Heart right ventricle (tissue), 16 donors: Measurements from ENCODE around the gene COG2. TPM values are rescaled to one million over a fixed set of nuclear protein-coding genes. Genes with fewer than 3 reads are reported as not detected.

Experiments
- ATAC-seq, 8 donors: fragments of 200-7000 bp; cut with Tn5 transposase; one replicate each; pipeline ENCODE4 v1.9.1; 2020; ENCODE audit warnings: mild to moderate bottlenecking in 8 of 8, moderate library complexity in 8 of 8, moderate number of reproducible peaks in 1 of 8
- DNase-seq, 2 donors: peaks; one replicate each; pipeline ENCODE4 v3.0.0-alpha.2; 2020
- H3K27ac ChIP-seq, 10 donors: fragments of 200-600 bp; sonication (generic) in 2 of 10; one replicate each; pipeline versions ENCODE4 v1.5.0 to v1.8.0; 2020 to 2022; ENCODE audit warnings: mild to moderate bottlenecking in 3 of 10
- H3K27me3 ChIP-seq, 7 donors: fragments of 200-600 bp; one replicate each; pipeline ENCODE4 v1.8.0; 2021 to 2022; ENCODE audit warnings: mild to moderate bottlenecking in 2 of 7
- H3K36me3 ChIP-seq, 9 donors: fragments of 200-600 bp; sonication (generic) in 1 of 9; one replicate each; pipeline versions ENCODE4 v1.5.0 to v1.8.0; 2020 to 2022; ENCODE audit warnings: mild to moderate bottlenecking in 2 of 9
- H3K4me1 ChIP-seq, 9 donors: fragments of 200-600 bp; sonication (generic) in 1 of 9; one replicate each; pipeline versions ENCODE4 v1.5.0 to v1.8.0; 2020 to 2022; ENCODE audit warnings: mild to moderate bottlenecking in 4 of 9
- H3K4me3 ChIP-seq, 10 donors: fragments of 200-600 bp; sonication (generic) in 2 of 10; one replicate each; pipeline versions ENCODE4 v1.5.0 to v1.8.0; 2020 to 2022; ENCODE audit warnings: mild to moderate bottlenecking in 7 of 10, moderate library complexity in 2 of 10
- H3K9me3 ChIP-seq, 11 donors: fragments of 200-600 bp in 10 of 11; sonication (generic) in 2 of 11; one replicate each; pipeline versions ENCODE4 v1.5.0 to v1.8.0; 2013 to 2022; ENCODE audit warnings: mild to moderate bottlenecking in 2 of 11, control low read depth in 1 of 11, moderate library complexity in 1 of 11
- CTCF ChIP-seq, 9 donors: fragments of 200-600 bp; sonication (generic) in 2 of 9; IDR thresholded peaks; one replicate each; pipeline versions ENCODE4 v1.5.0 to v1.8.0; 2021 to 2022; ENCODE audit warnings: antibody characterized with exemption in 9 of 9, mild to moderate bottlenecking in 5 of 9, moderate library complexity in 1 of 9
- whole genome bisulfite sequencing, 2 donors: extraction: QIAGEN DNeasy Blood & Tissue Kit; methylation state at CpG; one replicate each; pipeline ENCODE4 v1.1.7; 2013; ENCODE audit warnings: inconsistent platforms in 1 of 2; 5-methylcytosine and 5-hydroxymethylcytosine counted together
- intact Hi-C, 10 donors: fragments of 100-400 bp; cut with DNase I; formaldehyde crosslinking; loops; one replicate each; pipeline versions ENCODE4 v1.11.1 to v1.14.2; 2022
- polyA plus RNA-seq, 2 donors: library from polyadenylated mRNA; stranded (reverse); fragments of 200-250 nt; gene quantifications; one replicate each; pipeline ENCODE4 v1.2.3, GENCODE V29; 2013
- total RNA-seq, 10 donors: library from RNA; stranded (reverse); fragmentation: NEBNext Ultra II Directional in 3 of 10; extraction: Animal tissue kit (Norgen Biotek cat#: 25700) in 3 of 10; gene quantifications; one replicate each; pipeline versions ENCODE4 v1.2.1 to v1.2.4, GENCODE V29; 2021 to 2023
- donor health status: Arrhythmogenic right ventricular cardiomyopathy.
- donor health status: ischemic (EF 13 %, LVEDD 7.1; RV severe dilation, severe dysfunction).
- donor health status: healthy with polysubstance abuse.
- donor health status: DM: no; HTN: yes; CAD: no.
- donor health status: DM: no; HTN: no; CAD: no.
- donor health status: ischemic (EF 25% LVEDD 6.9; RV normal size, moderate dysfunction).
- donor health status: ischemic (EF 25% LVEDD 5.7; RV mildly dilated, moderate dysfunction).
- donor health status: healthy.
- donor health status: DM: yes; HTN: yes; CAD: no.
- donor health status: Ischemic cardiomyopathy.
- donor health status: ischemic (EF 35%, LVEDD 5.7; RV mildly dilated, moderate dysfunction).
- donor health status: nonischemic (EF 11% LVEDD 7.7; RV severe dilation, severe dysfunction).
- donor health status: DM: yes; HTN: yes; CAD: no.
- donor health status: PGD.
- donor health status: ischemic (EF 29% LVEDD 5.4; RV normal size, mild dysfunction).
- donor health status: nonischemic (EF 23%, LVEDD 6.1; RV moderate dilation, normal function).

The COG2 gene
- total and polyA plus RNA-seq, 12 donors, result 7.5 to 36.5 (median 24.6) TPM

- no peak for ATAC-seq
- Histone ChIP-seq H3K4me1 (peaks cover 11 to 28% (median 19%) of the 10 kb centered on the region in 9 donors), H3K27ac (no peak overlapping the region), H3K4me3 (no peak overlapping the region), H3K36me3 (peaks cover 0 to 97% (median 43%) of the 10 kb centered on the region in 9 donors), H3K9me3 (no peaks in the 10 kb centered on the region), H3K27me3 (no peaks in the 10 kb centered on the region)
- DNase-seq, result no peak
- no peak for TF ChIP-seq CTCF (IDR thresholded peaks at IDR 0.05)
- 88 to 89% methylated on average over 2 of the region's 2 CpGs for WGBS, 2 donors
- intact Hi-C loops, result no loop called here
These were observed 41.9 kb downstream of the COG2 start for GRCh38 chr1:230684146-230684545.

- TF ChIP-seq CTCF (IDR thresholded peaks at IDR 0.05), result no peak
- Histone ChIP-seq H3K4me1 (peaks cover 11 to 28% (median 19%) of the 10 kb centered on the region in 9 donors), H3K36me3 (peaks cover 0 to 97% (median 45%) of the 10 kb centered on the region in 9 donors), H3K9me3 (no peaks in the 10 kb centered on the region), H3K27me3 (no peaks in the 10 kb centered on the region), H3K27ac (no peak overlapping the region), H3K4me3 (no peak overlapping the region)
- 94 to 95% methylated on average over 5 of the region's 5 CpGs for WGBS, 2 donors
- intact Hi-C loops, result no loop called here
- ATAC-seq, result no peak
- DNase-seq, result no peak
These were observed 42.7 kb downstream of the COG2 start for GRCh38 chr1:230684998-230685397.

GRCh38 chr1:230686747-230687146 lies 44.5 kb downstream of the COG2 start:
- H3K4me3 ChIP-seq, result no peak overlapping the region
- WGBS, 2 donors, result 79 to 89% methylated on average over 5 of the region's 5 CpGs
- intact Hi-C loops, result no loop called here
- no peak overlapping the region for H3K27ac ChIP-seq
- DNase-seq (no peak), ATAC-seq (no peak)
- H3K27me3 ChIP-seq, result no peaks in the 10 kb centered on the region
- peaks cover 8 to 21% (median 16%) of the 10 kb centered on the region in 9 donors for H3K4me1 ChIP-seq
- peaks cover 5 to 100% (median 62%) of the 10 kb centered on the region in 9 donors for H3K36me3 ChIP-seq
- no peaks in the 10 kb centered on the region for H3K9me3 ChIP-seq
- TF ChIP-seq CTCF (IDR thresholded peaks at IDR 0.05), result no peak

- 86 to 92% methylated on average over 9 of the region's 9 CpGs for WGBS, 2 donors
- ATAC-seq (no peak), DNase-seq (no peak)
- intact Hi-C loops, result no loop called here
- Histone ChIP-seq H3K9me3 (no peaks in the 10 kb centered on the region), H3K36me3 (peaks cover 5 to 98% (median 69%) of the 10 kb centered on the region in 9 donors), H3K27me3 (no peaks in the 10 kb centered on the region), H3K27ac (no peak overlapping the region), H3K4me1 (no peaks in the 10 kb centered on the region), H3K4me3 (no peak overlapping the region)
- TF ChIP-seq CTCF (IDR thresholded peaks at IDR 0.05), result no peak
These were observed 47.8 kb downstream of the COG2 start for GRCh38 chr1:230690101-230690500.
